ENCODE results near the gene MEDAG.

The MEDAG gene

GRCh38 chr13:30905932-30906383 lies at the start of gene MEDAG:
Gene MEDAG, plus strand, starts transcription at chr13:30906271. Its CDS starts 245 bp downstream, at chr13:30906516.
- DNase-seq (ENCODE audit: low spot score) = no peak

- DNase-seq (ENCODE audit: low spot score) = no peak
These were observed 49.1 kb upstream of the MEDAG start for GRCh38 chr13:30857018-30857417.

GRCh38 chr13:30857636-30858035 lies 48.4 kb upstream of the MEDAG start:
- no peak for DNase-seq (ENCODE audit: low spot score)

- no peak for DNase-seq (ENCODE audit: low spot score)
These were observed 46.7 kb upstream of the MEDAG start for GRCh38 chr13:30859326-30859725.

DNA sequence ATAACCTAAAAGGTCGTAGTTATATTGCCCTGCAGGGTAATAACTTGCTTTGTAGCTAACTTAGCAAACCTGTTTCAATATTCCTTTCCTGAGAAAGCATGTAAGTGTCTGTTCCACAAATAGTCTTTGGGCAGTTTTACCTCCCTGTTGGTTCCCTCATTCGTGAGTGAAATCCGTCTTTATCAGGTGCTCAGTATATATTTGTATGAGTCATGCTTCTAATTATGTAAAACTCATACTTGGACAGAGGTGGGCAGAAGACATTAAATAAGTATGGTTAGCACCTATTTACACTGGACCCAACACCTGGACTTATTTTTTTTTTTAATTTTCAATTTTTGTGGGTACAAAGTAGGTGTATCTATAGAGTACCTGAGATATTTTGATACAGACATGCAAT lies 44.9 kb upstream of the MEDAG start:
- no peak for DNase-seq (ENCODE audit: low spot score)

- DNase-seq (ENCODE audit: low spot score) = no peak
These were observed 44.1 kb upstream of the MEDAG start for GRCh38 chr13:30861836-30862467.

- no peak for DNase-seq (ENCODE audit: low spot score)
These were observed 43.4 kb upstream of the MEDAG start for GRCh38 chr13:30862707-30863106.

- DNase-seq (ENCODE audit: low spot score) = no peak
These were observed 42.8 kb upstream of the MEDAG start for GRCh38 chr13:30863231-30863630.

- no peak for DNase-seq (ENCODE audit: low spot score)
These were observed 42.3 kb upstream of the MEDAG start for GRCh38 chr13:30863796-30864195.

DNA sequence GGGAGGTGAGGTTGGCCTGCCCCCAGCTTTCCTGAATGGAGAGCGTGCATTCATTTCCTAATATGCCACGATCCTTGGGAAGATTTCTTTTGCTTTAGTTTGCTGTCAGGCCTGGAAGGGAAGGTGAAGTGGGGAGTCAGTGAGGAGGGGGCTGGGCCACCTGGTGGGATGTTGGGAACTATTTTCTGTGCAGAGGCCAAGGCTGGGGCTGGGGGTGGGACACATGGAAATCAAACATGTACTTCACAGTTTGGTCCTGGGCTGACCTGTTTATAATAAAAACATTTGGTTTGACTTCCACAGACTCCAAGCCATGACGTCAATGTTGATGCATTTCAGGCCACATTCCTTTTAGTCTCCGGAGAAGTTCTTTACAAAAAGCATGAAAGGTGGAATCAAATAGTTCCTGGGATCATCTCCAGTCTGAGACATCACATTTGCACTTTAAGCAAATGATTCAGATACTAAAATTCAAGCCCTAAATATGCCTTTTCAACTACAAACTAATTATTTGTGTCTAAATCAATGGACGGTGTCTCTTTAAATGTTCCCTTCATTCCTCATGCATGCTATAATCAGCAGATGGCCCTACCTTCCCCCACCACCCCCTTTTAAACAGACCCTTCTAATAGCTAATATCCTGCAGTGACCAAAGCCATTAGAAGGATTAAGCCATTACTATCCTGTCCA lies 41.5 kb upstream of the MEDAG start:
- no peak for DNase-seq (ENCODE audit: low spot score)

- peak; percentile 71 for DNase-seq (ENCODE audit: low spot score)
These were observed 40.7 kb upstream of the MEDAG start for GRCh38 chr13:30865123-30866049.

DNA sequence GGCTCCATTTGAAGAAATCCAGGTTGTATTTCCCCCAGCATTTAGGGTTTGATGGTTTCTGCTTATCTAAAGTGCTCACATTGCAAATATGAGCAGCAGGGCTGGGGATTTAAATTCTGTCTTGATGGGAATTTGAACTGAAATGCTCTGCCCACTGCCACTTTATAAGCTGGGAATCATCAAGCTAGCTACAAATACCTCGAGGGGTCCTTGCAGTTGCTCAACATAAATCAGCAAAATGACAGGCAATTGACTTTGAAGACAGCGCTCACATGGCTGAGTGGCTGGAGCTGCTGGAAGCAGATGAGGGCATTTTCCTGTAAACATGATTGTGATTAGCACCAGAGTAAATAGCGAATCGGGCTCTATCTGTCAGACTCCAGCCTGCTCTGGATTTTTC lies 39.4 kb upstream of the MEDAG start:
- DNase-seq (ENCODE audit: low spot score) = no peak

GRCh38 chr13:30867089-30867669 lies 38.9 kb upstream of the MEDAG start:
- no peak for DNase-seq (ENCODE audit: low spot score)

DNA sequence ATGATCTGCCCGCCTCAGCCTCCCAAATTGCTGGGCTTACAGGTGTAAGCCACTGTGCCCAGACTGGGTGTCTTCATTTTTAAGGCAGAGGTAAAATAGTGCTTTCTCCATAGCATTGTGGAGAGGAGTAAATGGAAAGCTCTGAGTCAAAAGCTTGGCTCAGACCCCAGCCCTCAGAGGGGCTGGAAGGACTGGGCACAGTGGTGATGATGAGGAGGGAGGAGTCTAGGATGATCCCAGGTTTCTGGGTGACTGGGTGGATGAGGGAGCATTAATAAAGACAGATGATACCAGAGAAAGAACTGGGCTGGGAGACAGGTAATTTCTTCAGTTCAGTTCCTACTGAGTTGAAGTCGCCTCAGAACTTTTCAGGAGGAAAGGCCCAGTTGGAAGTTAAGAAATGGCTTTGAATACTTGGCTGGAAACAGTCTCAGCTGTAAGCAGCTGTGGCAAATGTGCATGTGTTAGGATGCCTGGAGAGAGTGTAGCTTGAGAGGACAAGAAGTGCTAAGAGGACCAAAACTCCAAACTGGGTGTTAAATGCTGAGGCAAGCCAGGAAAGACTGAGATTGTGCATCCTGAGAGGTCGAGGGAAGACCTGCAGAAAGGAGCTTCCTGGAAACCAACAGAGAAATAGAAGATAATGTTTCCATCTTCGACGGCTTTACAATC lies 37.1 kb upstream of the MEDAG start:
- no peak for DNase-seq (ENCODE audit: low spot score)

DNA sequence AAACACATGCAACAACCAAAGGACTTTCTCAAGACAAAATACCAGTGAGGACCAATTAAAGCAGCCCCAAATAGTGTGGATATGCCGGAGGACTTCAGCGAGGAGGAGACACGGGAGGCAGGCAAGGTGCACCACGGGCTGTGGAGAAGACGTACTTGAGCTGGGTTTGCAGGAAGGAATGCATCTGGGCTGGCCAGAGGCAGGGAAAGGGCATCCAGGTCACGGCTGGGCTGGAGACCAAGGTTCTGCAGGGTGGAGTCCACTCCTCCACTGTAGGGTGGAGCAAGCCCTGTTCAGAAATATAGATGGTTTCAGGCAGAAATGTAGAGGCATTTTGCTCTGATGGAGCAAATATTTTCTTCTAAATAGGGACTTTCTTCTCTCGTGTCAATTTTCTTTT lies 36.6 kb upstream of the MEDAG start:
- no peak for DNase-seq (ENCODE audit: low spot score)

DNA sequence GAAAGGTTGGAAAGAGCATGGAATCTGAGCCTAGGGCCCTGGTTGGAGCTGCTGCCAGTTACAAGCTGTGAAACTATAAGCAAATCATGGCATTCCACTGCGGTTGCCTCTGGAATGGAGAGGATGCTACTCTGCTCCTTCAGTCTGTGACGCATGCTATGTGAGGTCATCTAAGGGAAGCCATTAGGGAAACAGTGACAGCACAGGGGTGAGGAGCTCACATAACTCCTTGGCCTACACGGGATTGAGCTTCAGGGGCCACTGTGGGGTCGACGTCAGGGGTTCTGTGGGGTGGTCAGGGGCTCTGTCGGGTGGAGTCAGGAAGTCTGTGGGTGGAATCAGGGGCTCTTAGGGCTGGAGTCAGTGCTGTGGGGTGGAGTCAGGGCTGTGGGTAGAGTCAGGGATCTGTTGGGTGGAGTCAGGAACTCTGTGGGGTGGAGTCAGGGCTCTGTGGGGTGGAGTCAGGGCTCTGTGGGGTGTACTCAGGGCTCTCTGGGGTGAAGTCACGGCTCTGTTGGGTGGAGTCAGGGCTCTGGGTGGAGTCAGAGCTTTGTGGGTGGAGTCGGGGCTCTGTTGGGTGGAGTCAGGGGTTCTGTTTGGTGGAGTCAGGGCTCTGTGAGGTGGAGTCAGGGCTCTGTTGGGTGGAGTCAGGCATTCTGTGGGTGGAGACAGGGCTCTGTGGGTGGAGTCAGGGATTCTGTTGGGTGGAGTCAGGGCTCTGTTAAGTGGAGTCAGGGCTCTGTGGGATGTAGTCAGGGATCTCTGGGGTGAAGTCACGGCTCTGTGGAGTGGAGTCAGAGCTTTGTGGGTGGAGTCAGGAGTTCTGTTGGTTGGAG lies 35.8 kb upstream of the MEDAG start:
- DNase-seq (ENCODE audit: low spot score) = peak; percentile 78

DNA sequence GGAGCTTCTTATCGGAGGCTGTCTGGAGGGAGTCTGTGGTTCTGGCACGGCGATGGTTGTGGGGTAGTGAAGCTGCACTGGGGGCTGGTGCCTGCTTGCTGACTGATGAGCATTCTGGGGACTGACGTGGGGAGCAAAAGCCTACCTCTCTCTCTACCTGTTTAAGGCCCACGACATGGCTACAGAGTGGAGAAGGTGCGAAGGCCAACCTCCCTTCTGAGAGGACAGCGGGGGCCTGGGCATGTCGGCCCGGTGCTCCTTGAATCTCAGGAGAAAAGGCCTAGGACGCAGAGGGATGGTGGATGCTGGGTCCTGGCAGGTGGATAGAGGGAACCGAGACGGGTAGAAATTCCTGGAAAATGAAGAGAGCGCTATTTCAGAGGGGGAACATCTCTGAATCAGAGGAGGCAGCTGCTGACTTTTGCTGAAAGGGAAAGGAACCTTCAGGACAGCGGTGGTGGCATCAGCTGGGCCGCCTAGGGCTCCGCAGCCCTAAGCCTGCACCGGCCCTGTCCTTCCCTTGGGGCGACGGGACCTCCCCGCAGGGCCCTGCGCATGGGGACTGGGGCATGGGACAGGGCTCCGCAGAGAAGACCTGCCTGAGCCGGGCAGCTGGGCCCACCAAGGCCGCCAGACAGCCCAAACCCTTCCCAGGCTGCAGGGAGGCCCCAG lies 35.0 kb upstream of the MEDAG start:
- DNase-seq (ENCODE audit: low spot score) = no peak

GRCh38 chr13:30871588-30872275 lies 34.3 kb upstream of the MEDAG start:
- no peak for DNase-seq (ENCODE audit: low spot score)

- no peak for DNase-seq (ENCODE audit: low spot score)
These were observed 33.8 kb upstream of the MEDAG start for GRCh38 chr13:30872276-30872594.

Measured in germinal center (tissue), 1 donor.